NOMO-1 (cell line): ENCODE measurements around the gene PGC.

ENCODE experiments used
- DNase-seq, 2 experiments: peaks; one replicate each; lab custom pipeline; 2025; ENCODE audit not compliant: unreplicated experiment in 2 of 2; lab: John Stamatoyannopoulos, UW

The PGC gene

DNA sequence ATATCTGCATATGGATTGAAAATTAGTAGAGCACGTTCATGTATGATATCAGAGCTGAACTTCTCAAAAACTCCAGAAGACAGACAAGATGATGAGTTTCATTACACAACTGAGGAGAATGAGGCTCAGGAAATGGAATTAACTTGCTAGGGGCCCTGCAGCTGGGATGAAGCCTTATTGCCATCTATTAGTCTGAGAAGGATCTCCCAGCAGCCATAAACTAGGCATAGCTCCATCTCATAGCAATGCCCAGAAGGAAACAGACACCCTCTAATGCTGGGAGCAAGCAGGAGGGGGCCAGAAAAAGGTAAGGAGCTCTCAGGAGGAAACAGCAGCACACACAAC lies 29.8 kb downstream of the PGC start:
- peak in 1 of 2 experiments; percentile 42 for DNase-seq

GRCh38 chr6:41716516-41717391 lies 30.4 kb downstream of the PGC start:
- DNase-seq, result peak in 1 of 2 experiments; percentile 42

DNA sequence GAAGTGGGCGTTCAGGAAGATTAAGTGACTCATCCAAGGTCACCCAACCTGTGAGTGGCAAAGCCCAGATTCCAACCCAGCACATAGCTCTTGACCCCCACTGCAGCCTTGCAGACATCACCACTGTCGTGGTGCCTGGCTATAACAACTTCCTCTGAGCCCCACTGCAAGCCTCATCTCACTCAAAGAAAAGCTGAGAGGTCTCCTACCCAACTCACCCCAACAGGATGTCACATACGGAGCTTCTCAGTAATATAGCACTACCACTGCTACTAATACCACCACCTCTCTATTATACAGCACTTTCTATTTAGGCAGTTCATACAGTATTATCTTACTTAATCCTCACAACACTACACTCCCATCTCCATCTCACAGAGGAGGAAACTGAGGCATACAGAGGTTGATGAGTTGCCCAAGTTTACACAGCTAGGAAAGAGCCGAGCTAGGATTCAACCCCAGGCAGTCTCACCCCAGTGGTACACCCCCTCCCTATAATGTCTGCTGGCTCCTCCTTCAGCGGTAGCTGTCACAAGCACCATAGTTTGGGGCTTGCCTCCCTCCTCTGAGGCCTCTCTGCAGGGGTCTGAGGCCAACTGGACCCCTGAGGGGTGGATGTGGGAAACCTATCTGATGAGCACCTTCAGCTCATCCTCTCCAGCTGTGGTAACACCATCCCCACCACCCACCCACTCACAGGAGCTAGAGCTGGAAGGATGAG lies 31.2 kb downstream of the PGC start:
- DNase-seq, result no peak

DNA sequence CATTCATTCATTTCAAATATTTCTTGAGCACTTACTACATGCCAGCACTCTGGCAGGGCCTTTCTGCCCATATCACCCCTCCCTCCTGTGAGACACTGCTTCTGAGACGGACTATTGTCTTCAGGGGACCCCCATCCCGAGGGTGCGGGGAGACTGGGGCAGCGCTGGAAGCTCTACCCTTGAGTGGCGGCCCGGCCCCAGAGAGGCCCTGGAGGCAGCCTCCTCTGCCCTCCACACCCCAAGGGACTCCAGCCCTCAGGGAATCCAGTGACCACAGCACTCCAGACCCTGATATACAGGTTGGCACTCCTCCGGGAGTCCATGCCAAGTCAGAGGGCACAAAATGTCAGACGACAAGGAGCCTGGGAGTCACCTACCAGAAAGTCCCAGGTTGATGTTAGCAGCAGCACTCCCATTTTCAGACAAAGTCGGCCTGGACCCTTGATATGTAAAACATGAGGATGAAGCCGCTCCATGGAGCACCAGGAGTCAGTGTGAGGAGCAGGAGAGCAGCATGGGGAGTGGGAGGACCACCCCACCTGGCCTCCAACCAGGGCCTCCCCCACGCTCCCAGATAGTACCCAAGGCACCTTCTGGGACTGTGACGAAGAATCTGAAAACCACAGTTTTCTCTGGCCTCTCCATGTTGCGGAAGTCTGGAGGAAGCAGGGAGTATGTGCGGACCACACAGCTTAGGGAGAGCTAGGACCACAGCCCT lies 32.5 kb downstream of the PGC start:
- DNase-seq, result no peak

- DNase-seq, result no peak
These were observed 33.4 kb downstream of the PGC start for GRCh38 chr6:41713650-41714291.

DNA sequence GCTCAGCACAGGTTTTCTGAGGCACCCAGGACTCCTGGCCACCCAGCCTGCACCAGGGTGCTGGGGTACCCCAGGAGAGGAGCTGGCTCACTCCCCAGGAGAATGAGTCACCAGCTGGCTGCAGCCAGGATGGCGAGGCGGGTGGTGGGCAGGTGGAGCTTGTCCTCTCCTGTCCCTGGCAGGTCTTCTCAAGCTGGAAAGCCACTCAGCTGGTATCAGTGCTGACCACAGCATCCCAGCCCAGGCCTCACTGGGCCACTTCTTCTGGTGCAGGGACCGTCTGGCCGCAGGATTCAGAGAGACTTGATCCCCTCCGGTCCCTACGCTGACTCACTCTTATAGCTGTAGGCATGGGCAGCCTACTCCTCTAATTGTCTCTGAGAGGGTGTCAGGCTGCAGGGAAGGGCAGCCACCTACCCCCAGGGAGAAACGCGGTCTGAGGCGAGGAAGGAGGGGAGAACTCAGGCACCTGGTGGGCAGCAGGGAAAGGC lies 34.0 kb downstream of the PGC start:
- DNase-seq, result no peak

DNA sequence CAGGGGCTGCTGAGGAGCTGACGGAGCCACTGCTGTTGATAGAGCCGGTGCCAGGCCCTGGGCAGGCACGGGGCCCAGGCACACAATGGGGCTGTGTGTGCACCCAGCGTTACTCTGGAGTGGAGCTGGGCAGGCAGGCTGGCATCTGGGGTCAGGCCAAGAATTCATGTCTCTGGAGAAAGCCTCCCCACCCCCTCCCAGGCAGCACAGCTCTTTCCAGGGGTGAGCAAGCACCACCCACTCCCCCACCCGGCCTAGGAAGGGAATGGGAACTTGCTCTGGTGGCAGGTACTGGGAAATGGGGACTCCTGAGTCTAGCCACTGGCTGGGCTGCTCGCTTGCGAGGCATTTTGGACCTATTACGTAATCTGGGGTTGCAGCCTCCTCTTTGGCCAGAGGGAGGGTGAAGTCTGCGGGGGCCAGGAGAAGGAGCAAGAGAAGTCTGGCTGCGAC lies 34.5 kb downstream of the PGC start:
- DNase-seq, result peak; percentile 47 to 55

DNA sequence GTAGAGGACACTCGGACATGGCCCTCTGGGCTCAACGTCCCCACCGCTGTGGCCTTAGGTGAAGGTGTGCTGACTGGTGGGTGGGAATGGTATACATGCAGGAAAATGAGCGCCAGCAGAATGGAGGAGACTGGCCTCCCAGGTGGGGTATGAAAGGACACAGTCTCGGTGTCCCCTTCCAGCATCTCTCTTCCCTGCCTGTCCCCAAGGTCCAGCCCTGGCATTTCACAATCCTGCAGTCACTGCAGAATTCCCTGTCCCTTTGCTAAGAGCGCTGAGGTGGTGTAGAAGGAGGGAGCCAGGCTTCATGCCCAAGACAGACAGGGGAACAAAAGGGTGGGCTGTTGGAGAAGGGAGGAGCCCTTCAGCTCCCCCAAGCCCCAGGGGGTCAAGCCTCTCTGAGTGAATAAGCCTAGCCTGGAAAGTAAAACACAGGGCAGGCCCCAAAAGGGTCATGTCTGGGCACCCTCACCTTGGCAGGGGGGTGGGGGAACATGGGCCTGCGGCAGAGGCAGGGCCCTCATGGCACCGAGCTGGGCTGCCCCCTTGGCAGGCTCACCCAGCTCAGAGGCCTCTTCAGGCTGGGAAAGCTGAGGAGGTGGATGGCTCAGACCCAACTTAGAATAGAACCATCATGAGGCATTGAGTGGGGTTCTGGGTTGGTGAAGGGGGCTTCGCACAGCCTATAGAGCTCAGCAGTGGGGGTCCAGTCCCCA lies 35.7 kb downstream of the PGC start:
- DNase-seq, result no peak

- no peak for DNase-seq
These were observed 37.8 kb downstream of the PGC start for GRCh38 chr6:41709375-41709774.

DNA sequence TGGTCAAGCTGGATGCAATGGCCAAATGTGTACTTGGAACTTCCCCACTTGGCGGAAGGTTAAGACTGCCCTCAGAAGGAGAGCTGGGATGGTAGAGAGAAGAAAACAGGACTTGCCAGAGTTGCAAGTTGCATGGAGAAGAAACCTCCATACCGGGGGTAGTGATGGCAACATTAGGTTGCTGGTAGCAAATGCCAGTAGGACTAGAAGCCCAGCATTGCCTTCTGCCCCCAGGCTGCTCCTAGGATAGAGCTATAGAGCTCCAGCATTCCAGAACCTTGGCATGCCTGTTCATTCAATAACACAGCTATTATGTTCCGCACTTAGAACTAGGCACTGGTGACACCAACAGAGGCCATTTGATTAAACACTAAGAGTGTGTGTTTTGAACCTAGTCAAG lies 38.3 kb downstream of the PGC start:
- DNase-seq, result no peak

DNA sequence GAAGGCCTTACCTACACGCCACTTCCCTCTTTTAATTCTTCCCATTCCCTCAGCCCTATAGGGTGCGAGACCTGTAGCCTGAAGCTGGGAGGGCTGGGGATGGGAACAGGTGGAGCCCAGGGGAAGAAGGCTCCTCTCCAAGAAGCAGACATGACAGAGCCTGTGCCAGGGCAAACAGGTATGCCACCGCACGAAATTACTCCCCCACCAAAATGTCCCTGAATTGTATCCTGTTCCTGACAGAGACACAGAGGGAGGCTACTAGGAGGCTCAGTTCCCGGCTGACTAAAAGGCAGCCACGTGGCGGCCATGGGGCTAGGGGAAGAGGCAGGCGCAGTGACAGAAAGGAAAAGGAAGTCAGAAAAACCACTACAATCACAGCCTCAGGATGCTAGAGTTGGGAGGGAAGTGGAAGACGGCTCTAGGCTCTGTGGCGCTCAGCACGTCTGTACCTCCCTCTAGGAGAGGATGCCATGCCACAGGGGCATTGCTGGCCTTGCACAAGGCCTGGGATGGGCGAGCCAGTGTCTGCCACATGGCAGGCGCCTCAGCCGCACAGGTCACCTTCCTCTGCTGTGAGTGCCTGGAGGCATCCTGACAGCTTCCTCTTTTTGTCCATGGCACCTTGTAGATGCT lies 39.5 kb downstream of the PGC start:
- DNase-seq, result peak; percentile 56 to 80

- peak; percentile 4 to 10 for DNase-seq
These were observed 40.2 kb downstream of the PGC start for GRCh38 chr6:41706876-41707564.

GRCh38 chr6:41705996-41706835 lies 41.0 kb downstream of the PGC start:
- peak; percentile 86 to 94 for DNase-seq

DNA sequence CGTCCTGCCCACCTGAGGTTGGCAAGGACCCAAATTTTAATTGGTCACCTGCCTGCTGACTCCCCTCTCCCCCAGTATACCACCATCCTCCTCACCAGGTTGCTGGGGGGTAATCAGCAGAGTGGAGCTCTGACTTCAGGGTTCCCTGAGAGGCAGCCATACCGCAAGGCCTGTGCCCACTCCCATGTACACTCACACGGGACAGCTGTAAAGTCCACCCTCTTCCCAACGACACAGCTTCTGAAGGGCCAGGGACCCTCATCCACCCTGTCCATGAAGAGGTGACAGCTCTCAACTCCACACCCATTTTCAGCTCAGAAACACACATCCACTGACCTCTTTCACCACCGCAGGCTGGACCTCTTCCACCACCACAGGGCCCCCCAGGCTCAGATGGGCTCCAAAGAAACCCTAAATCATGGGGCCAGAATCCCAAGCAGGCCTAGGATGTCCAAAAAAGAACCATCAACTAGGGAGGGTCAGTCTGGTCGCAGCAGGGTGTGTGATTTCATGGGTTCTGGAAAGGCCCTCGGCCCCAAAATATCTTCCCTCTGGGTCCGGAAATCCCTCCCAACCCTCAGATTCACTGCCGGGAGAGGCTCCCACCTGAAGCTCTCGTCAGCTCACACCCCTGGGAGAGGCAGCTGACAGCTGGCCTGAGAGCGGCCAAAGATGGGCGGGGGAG lies 41.7 kb downstream of the PGC start:
- no peak for DNase-seq

GRCh38 chr6:41704656-41705310 lies 42.4 kb downstream of the PGC start:
- DNase-seq, result no peak

DNA sequence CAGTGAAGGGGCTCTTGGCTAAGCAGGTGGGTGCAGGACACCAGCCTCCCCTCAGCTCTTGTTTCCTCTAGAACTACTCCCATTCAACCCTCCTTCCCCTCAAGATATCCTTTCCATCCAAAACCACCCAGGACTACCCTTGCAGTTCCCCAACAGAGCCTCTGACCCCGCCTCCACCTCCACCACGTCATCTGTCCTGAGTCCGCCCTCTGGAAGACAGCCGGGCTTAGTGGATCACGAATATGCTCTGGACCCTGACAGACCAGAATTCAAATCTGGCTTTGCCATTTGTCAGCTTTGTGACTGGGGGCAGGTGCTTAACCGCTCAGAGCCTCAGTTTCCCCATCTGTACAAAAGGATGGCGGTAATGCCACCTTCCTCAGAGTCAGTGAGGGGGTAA lies 43.2 kb downstream of the PGC start:
- DNase-seq, result no peak
